Keratinocyte (primary cell): ENCODE results near the gene AHCYL2. TPM values are rescaled to one million over a fixed set of nuclear protein-coding genes. Genes with fewer than 3 reads are reported as not detected.

ENCODE experiments used
- DNase-seq: peaks from one replicate; pipeline ENCODE4 v3.0.0-alpha.2; 2011; ENCODE audit warnings: low read depth, missing footprints, low spot score
- FAIRE-seq: peaks from 2 replicates; lab custom pipeline; 2011; peaks lifted over from hg19 to GRCh38; lab: Jason Lieb, UNC
- H2AFZ ChIP-seq: 2 replicates; pipeline ENCODE4 v1.6.0; 2012; ENCODE audit warnings: low read length, control low read depth, inconsistent platforms; ENCODE audit not compliant: control insufficient read depth
- H3K27ac ChIP-seq: 2 replicates; pipeline ENCODE4 v1.5.1; 2011; ENCODE audit warnings: low read length; ENCODE audit not compliant: control insufficient read depth, insufficient read depth
- H3K27me3 ChIP-seq: 3 replicates; pipeline ENCODE4 v1.6.0; 2011; ENCODE audit warnings: low read length; ENCODE audit not compliant: control insufficient read depth, insufficient read depth; ENCODE audit errors: extremely low read depth
- H3K36me3 ChIP-seq, 2 experiments: 2 replicates in 1 of 2; 3 replicates in 1 of 2; pipeline ENCODE4 v1.5.1; 2011; ENCODE audit warnings: low read length in 2 of 2, mild to moderate bottlenecking in 1 of 2; ENCODE audit not compliant: control insufficient read depth in 2 of 2, insufficient read depth in 2 of 2; ENCODE audit errors: extremely low read depth in 1 of 2
- H3K4me1 ChIP-seq: 3 replicates; pipeline ENCODE4 v1.5.1; 2011; ENCODE audit warnings: low read length; ENCODE audit not compliant: control insufficient read depth, insufficient read depth; ENCODE audit errors: extremely low read depth
- H3K4me2 ChIP-seq: 3 replicates; pipeline ENCODE4 v1.6.0; 2011; ENCODE audit warnings: low read depth, low read length; ENCODE audit not compliant: control insufficient read depth, insufficient read depth; ENCODE audit errors: extremely low read depth
- H3K4me3 ChIP-seq, 3 experiments: fragments of 200-600 bp in 1 of 3; sonication (generic) in 1 of 3; 2 replicates in 2 of 3; 3 replicates in 1 of 3; pipeline ENCODE4 v1.5.1; 2011 to 2016; ENCODE audit warnings: low read length in 3 of 3, mild to moderate bottlenecking in 3 of 3, control low read depth in 2 of 3, inconsistent platforms in 1 of 3, low read depth in 1 of 3, mixed read lengths in 1 of 3, mixed run types in 1 of 3, moderate library complexity in 1 of 3; ENCODE audit not compliant: control insufficient read depth in 2 of 3, insufficient read depth in 2 of 3; ENCODE audit errors: extremely low read depth in 1 of 3
- H3K79me2 ChIP-seq: 2 replicates; pipeline ENCODE4 v1.6.0; 2012; ENCODE audit warnings: low read length; ENCODE audit not compliant: control insufficient read depth, insufficient read depth
- H3K9ac ChIP-seq: 3 replicates; pipeline ENCODE4 v1.6.0; 2011; ENCODE audit warnings: low read length; ENCODE audit not compliant: control insufficient read depth, insufficient read depth; ENCODE audit errors: extremely low read depth
- H3K9me1 ChIP-seq: 3 replicates; pipeline ENCODE4 v1.6.0; 2011; ENCODE audit warnings: low read length; ENCODE audit not compliant: control insufficient read depth, insufficient read depth; ENCODE audit errors: extremely low read depth
- H3K9me3 ChIP-seq: 2 replicates; pipeline ENCODE4 v1.5.1; 2012; ENCODE audit warnings: low read depth, low read length; ENCODE audit not compliant: control insufficient read depth
- H4K20me1 ChIP-seq: 3 replicates; pipeline ENCODE4 v1.6.0; 2011; ENCODE audit warnings: low read length; ENCODE audit not compliant: control insufficient read depth, insufficient read depth; ENCODE audit errors: extremely low read depth
- EZH2 ChIP-seq: IDR thresholded peaks from one replicate; pipeline ENCODE4 v1.6.1; 2012; ENCODE audit warnings: inconsistent platforms, mild to moderate bottlenecking, low read length, moderate library complexity
- dilution Hi-C: fragments of 300-500 bp; cut with MboI; formaldehyde crosslinking; loops from one replicate; pipeline ENCODE4 v1.7.0; 2020; ENCODE audit warnings: low sequenced_read_pairs; ENCODE audit not compliant: extremely low pct_ligation_motif_present
- polyA plus RNA-seq, 5 experiments: library from polyadenylated mRNA; depleted of rRNA in 3 of 5; stranded (reverse) in 3 of 5; stranded (forward) in 1 of 5; unstranded in 1 of 5; fragments of >200 nt; gene quantifications; 1 replicate in 1 of 5; 2 replicates in 3 of 5; 3 replicates in 1 of 5; pipeline versions ENCODE4 v1.2.1 to v1.2.3, GENCODE V29; 2011 to 2012; ENCODE audit warnings: missing spikeins in 2 of 5, low read depth in 1 of 5, low replicate concordance in 1 of 5
- TF ChIP-seq, protein P1 (sequence below), 3 experiments: IDR thresholded peaks in 1 of 3; conservative IDR thresholded peaks in 1 of 3; optimal IDR thresholded peaks in 1 of 3; 2 replicates in 2 of 3; 3 replicates in 1 of 3; pipeline versions ENCODE3 to v1.5.1; 2011; ENCODE audit warnings: low read length in 3 of 3, mild to moderate bottlenecking in 3 of 3, moderate library complexity in 2 of 3, control low read depth in 1 of 3, inconsistent platforms in 1 of 3; ENCODE audit not compliant: insufficient read depth in 2 of 3; ENCODE audit errors: extremely low read depth in 1 of 3

AHCYL2 gene
- polyA plus RNA-seq, 1 donor (not counting 4 experiments of a cell fraction or from before 2014, with no cell fraction given), result 32.8 TPM

DNA sequence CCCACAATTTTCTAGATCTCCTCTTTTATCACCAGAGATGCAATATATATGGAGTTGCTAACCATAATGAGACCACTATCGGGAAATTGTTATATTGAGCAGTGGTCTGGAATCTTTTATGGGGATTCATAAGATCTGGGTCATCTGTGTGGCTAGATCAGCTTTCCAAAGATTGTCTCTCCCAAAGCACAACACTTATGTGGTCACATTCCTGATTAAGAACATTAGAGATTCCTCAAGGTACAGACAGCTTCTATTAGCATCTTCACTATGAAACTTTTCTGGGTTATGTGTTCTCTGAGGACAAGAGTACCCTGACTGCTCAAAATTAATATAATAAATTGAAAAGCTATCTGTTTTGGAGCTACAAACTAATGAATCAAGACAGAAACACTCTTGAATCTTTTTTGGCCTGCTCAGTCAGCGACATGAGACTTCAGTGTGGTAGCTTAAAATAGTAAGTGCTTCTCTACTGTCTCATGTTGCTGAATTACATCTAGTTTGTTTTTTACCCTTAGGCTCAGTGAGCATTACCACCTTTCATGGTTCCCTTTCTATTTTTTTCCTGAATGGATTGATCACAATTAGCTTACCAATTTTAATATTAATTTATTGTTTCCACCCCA, 166.8 kb downstream of the AHCYL2 start:
- Histone ChIP-seq H3K36me3 (peaks cover 4 to 11% of the 10 kb centered on the region in 2 experiments), H3K9me1 (no peaks in the 10 kb centered on the region), H3K4me2 (no peak overlapping the region), H3K4me1 (no peaks in the 10 kb centered on the region), H3K4me3 (no peak overlapping the region), H3K9ac (no peak overlapping the region), H2AFZ (no peak overlapping the region), H3K27ac (no peak overlapping the region), H3K9me3 (no peaks in the 10 kb centered on the region), H4K20me1 (no peaks in the 10 kb centered on the region), H3K27me3 (no peaks in the 10 kb centered on the region), H3K79me2 (no peaks in the 10 kb centered on the region)
- dilution Hi-C loops, result no loop called here
- DNase-seq (no peak), FAIRE-seq (no peak)
- no peak for TF ChIP-seq EZH2
- TF ChIP-seq, protein P1, sequence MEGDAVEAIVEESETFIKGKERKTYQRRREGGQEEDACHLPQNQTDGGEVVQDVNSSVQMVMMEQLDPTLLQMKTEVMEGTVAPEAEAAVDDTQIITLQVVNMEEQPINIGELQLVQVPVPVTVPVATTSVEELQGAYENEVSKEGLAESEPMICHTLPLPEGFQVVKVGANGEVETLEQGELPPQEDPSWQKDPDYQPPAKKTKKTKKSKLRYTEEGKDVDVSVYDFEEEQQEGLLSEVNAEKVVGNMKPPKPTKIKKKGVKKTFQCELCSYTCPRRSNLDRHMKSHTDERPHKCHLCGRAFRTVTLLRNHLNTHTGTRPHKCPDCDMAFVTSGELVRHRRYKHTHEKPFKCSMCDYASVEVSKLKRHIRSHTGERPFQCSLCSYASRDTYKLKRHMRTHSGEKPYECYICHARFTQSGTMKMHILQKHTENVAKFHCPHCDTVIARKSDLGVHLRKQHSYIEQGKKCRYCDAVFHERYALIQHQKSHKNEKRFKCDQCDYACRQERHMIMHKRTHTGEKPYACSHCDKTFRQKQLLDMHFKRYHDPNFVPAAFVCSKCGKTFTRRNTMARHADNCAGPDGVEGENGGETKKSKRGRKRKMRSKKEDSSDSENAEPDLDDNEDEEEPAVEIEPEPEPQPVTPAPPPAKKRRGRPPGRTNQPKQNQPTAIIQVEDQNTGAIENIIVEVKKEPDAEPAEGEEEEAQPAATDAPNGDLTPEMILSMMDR (optimal IDR thresholded peaks at IDR 0.05 in 1 of 3, IDR thresholded peaks at IDR 0.05 in 1 of 3, conservative IDR thresholded peaks at IDR 0.05 in 1 of 3; ENCODE audit: extremely low read depth in 1 of 3, insufficient read depth in 2 of 3, low read length in 3 of 3), result no peak

DNA sequence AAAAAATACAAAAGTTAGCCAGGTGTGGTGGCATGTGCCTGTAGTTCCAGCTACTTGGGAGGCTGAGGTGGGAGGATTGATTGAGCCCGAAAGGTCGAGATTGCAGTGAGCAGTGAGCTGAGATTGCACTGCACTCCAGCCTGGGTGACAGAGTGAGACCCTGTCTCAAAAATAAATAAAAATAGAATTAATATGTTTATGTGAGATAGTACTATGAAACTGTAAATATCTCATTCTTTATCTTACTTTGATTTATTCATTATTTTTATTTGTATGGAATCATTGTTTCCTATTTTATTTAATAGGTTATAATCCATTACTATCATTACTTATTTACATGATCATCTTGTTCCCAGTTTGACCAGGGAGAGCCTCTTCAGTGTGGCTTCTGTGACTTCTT, 168.4 kb downstream of the AHCYL2 start:
- Histone ChIP-seq H3K36me3 (peaks cover 4 to 12% of the 10 kb centered on the region in 2 experiments), H3K4me2 (no peak overlapping the region), H3K4me3 (no peak overlapping the region), H2AFZ (no peak overlapping the region), H3K9me1 (no peaks in the 10 kb centered on the region), H4K20me1 (no peaks in the 10 kb centered on the region), H3K79me2 (no peaks in the 10 kb centered on the region), H3K9me3 (no peaks in the 10 kb centered on the region), H3K4me1 (no peaks in the 10 kb centered on the region), H3K9ac (no peak overlapping the region), H3K27me3 (no peaks in the 10 kb centered on the region), H3K27ac (no peak overlapping the region)
- dilution Hi-C loops, result no loop called here
- no peak for TF ChIP-seq EZH2
- TF ChIP-seq, protein P1 (optimal IDR thresholded peaks at IDR 0.05 in 1 of 3, IDR thresholded peaks at IDR 0.05 in 1 of 3, conservative IDR thresholded peaks at IDR 0.05 in 1 of 3; ENCODE audit: extremely low read depth in 1 of 3, insufficient read depth in 2 of 3, low read length in 3 of 3), result no peak
- FAIRE-seq (no peak), DNase-seq (no peak)
